ENCODE measurements around the gene NMRAL1.

Gene NMRAL1

DNA sequence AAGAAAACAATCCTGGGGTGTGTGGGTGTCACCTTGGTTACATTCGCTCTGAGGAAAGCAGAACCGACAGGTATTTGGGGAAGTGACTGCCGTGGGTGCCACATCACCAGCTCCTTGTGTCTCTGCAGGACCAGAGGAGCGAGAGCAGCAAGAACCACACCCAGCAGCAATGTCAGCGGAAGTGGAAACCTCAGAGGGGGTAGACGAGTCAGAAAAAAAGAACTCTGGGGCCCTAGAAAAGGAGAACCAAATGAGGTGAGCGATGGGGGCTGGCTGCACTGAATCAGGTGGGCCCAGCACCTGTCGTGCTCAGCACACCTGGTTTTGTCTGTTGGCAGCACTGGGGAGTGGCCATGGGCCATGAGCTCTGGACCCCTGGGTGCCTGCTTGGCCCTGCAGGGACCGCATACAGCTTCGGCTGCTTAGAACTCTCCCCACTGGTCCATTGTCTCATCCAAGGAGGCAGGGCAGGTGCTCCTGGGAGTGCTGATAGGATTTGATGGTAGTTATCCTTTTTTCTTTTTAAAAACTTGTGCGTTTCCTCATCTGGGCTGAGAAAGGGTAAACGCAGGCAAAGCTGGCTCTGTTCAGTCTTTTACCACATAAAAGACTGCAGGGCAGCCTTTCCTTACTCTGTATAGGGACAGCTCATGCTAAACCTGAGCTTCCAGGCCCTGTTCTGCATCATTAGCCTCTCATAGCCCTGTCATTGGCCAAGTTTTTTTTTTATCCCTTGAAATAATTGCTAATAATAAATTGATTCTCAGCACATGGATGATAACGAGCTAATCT is 31.1 kb upstream of the NMRAL1 start:
- DNase-seq (ENCODE audit: low read depth in 2 of 2), result peak; percentile 37 to 38

DNA sequence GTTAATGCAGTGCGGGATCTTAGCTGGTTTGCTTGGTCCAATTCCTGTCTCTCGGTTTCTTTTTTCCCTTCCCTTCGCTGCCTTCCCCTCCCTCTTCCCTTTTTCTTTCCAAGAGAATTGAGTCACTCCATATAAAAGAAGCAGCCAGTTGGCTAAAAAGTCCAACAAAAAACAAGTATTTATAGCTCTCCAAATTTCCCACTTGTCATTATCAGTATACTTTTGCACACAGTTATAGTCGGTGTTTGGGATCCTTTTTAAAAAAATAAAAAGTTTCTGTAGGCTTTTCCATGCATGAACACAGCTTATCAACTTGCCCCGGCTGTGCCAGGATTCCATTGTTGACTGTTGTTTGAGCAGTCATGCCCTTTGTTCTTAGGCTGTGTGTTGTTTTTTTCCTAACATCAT is 26.6 kb upstream of the NMRAL1 start:
- DNase-seq (ENCODE audit: low read depth in 2 of 2), result no peak

DNA sequence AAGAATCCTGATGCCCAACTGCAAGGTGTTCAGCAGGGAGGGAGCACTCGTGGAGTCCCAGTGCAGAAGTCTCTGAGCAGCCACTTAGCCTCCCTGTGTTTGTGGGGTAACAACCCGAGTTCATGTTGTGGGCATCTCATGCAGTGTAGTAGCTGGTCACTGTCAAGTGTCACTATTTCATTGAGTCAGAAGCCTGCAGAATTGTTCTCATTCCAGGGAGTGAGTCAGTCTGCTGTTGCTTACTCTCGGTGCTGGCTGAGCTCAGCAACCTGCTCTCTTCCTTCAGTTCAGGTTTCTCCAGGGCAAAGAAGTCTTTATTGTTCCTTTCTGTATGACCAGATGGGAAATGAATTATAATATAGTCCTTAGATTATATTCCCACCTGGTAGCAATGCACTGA is 25.8 kb upstream of the NMRAL1 start:
- DNase-seq (ENCODE audit: low read depth in 2 of 2), result no peak

DNA sequence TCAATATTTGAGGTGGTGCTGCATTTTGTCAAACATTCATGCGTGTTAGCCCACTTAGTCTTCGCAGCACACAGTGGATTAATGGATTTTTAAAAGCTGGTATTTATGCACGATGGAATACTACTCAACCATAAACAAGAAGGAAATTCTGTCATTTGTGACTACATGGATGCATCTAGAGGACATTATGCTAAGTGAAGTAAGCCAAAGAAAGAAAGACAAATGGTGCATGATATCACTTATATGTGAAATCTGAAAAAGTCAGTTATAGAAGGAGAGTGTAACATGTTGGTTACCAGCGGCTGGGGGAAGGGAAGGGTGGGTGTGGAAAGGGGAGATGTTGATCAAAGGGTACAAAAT is 24.8 kb upstream of the NMRAL1 start:
- DNase-seq (ENCODE audit: low read depth in 2 of 2), result no peak

DNA sequence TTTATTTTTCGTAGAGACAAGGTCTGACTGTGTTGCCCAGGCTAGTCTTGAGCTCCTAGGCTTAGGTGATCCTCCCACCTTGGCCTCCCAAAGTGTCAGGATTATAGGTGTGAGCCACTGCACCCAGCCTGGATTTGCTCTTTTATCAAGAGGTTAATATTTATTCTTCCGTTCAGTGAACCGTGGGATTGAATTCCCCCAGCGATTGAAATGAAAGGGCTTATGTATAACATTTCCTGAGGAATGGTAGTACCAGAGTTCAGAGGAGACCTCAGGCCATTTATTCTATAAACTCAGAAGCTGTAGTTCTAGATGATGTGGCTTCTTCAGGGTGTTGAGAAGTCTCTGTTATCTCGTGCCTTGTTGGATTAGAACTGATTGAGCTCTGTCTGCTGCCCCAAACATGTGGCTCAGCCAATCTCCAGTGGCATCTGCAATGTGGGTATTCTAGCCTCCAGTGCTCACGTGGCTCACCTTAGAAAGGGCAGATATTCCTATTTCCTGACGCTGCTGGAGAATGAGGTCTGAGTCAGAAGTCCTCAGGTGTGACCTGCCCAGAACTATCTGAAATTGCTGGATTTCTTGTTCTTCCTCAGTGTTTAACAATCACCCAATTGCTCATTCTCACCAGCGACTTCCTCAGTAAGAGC is 24.2 kb upstream of the NMRAL1 start:
- DNase-seq (ENCODE audit: low read depth in 2 of 2), result no peak

DNA sequence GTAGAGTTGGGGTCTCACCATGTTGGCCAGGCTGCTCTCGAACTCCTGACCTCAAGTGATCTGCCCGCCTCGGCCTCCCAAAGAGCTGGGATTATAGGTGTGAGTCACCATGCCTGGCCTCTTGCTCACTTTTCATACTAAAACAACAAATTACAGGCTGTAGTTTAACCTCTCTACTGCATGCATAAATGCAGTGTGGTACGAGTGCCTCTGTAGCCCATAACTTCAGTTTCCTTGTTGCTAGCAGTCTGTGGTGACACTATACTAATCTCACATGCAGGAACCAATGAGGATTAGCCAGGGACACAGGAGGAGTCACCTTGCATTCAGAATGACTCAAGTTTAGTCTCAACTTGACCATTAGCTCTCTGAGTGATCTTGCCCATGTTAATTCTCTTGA is 21.9 kb upstream of the NMRAL1 start:
- no peak for DNase-seq (ENCODE audit: low read depth in 2 of 2)

DNA sequence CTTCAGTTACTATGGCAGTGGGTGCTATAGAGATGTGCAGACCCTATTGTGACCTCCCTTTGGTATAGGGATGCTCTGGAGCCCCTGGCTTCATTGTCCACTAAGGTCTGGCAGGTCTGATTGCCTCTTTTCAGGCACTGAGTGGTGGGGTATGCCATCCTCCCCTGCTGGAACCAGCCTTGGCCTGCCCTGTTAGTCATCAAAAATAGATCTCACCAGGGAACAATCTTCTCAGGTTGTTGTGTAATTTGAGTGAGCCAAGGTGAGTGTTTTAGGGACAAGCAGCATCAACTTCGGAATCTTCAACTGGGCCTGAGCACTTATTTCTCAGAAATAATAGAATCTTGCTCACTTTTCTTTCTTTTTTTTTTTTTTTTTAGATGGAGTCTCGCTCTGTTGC is 21.3 kb upstream of the NMRAL1 start:
- DNase-seq (ENCODE audit: low read depth in 2 of 2), result no peak

DNA sequence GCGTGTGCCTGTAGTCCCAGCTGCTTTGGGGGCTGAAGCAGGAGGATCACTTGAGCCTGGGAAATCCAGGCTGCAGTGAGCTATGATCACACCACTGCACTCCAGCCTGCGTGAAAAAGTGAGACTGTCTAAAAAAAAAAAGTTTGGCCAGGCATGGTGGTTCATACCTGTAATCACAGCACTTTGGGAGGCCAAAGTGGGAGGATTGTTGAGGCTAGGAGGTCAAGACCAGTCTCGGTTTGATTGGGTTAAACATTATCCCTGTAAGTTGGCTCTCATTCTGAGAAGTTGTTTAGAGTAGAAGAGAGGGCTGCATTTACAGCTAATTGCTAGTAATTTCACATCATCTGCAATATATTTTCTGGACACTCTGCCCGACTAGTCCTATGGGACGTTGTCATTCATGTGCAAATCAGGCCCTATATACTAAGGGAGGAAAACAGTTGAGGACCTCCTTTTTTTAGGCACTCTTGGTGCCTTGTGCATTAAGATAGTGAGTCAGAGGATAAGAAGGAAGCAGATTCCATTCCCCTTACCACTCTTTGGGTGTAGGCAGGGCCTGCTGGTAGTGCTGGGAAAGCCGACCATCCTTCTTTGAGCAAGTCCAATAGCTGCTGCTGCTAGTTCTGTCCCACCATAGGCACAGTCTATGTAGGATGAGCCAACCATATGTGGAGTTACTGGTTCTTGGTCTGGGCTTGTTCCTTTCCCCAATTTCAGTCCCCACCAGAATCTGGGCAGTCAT is 20.5 kb upstream of the NMRAL1 start:
- DNase-seq (ENCODE audit: low read depth in 2 of 2), result no peak

DNA sequence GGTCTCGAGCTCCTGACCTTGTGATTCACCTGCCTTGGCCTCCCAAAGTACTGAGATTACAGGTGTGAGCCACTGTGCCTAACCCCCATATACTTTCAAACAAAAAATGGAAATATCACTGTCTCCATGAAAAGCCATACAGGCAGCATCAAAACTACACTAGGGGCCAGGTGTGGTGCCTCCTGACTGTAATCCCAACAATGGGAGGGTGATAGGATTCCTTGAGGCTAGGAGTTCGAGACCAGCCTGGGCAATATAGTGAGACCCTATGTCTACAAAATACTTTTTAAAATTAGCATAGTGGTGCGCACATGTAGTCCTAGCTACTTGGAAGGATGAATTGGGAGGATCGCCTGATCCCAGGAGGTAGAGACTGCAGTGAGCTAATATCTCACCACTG is 17.5 kb upstream of the NMRAL1 start:
- no peak for DNase-seq (ENCODE audit: low read depth in 2 of 2)

DNA sequence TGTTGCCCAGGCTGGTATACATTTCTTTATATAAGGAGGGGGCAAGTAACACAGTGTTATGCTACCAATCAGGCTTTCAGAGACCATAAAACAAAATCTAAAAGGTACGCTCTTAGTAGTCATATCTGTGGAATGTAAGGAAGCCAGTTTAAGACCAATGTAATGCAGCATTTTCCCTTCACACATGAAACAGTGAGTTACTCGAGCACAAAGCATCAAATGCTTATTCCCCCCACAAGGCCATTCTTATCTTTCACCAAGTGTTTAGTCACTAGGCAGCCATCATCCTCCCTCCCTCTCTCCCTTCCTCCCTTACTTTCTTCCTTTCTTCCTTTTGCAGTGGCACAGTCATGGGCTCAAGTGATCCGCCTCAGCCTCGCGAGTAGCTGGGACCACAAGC is 14.6 kb upstream of the NMRAL1 start:
- DNase-seq (ENCODE audit: low read depth in 2 of 2), result no peak

DNA sequence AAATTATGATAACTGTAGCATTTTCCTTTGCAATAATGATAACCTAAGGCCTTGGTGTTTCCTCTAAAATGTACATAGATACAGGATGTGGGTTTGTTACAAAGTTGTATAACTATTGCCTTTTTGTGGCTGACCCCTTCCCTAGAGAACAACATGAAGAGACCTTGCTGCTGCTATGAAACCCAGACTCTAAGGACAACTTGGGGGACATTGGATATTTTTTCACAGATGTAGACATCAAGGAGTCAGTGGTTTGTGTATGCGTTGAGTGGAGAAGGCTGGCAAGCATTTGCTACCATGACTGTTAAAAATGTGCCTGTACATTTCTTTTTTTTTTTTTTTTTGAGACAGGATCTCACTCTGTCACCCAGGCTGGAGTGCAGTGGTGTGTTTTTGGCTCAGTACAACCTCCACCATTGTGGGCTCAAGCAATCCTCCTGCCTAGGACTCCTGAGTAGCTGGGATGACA is 14.1 kb upstream of the NMRAL1 start:
- no peak for DNase-seq (ENCODE audit: low read depth in 2 of 2)

DNA sequence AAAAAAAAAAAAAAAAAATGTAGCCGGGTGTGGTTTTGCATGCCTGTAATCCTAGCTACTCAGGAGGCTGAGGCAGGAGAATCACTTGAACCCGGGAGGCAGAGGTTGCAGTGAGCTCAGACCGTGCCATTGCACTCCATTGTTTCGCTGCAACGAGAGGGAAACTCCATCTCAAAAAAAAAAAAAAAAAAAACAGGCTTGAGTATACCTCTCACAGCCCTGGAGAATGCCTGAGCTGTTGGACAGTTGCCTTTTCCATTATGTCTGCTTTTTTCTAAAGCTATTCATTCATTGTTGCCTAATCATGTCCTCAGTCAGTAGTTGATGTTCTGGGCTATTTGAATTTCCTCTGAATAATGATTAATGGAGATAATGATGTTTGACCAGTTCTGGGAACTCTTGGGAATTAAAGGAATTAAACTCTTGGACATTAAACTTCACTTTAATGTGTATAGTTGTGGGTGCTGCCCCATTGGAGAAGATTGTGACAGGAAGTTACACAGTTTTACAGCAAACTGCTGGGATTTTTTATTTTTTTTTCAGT is 13.6 kb upstream of the NMRAL1 start:
- DNase-seq (ENCODE audit: low read depth in 2 of 2), result no peak

DNA sequence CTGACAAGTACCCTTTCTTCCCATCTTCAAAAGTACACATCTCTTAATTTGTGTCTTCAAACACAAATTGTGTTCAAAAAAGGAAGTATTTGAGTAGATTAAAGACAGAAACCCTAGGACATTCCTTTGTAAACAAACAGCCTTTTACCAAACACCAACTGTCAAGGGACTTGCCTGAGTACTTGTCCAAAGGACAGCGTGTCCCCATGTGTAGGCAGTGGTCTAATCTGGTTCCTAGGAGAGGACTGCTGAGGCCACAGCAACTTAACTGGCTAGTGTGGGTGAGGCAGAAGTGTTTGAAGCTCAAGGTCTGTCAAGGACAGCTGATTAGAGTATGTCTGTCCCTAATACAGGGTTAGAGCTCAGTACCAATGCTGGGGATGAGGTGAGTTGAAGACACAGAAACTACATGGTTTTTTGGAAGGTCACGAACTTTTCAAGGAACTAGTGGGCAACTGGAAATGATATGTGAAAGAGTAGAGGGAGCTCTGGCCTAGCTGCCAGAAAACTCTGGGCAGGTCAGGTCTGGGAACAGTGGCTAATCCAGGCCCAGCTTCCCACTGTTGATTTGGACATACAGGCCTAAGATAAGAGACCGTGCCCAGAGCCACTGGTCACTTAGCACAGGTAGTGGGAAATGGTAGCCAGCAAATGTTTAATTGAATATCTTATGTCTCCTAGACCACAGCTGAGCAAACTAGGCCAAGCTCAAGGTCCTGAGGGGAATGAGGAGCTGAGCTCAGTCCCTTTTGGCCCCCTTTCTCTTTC is 11.9 kb upstream of the NMRAL1 start:
- no peak for DNase-seq (ENCODE audit: low read depth in 2 of 2)

DNA sequence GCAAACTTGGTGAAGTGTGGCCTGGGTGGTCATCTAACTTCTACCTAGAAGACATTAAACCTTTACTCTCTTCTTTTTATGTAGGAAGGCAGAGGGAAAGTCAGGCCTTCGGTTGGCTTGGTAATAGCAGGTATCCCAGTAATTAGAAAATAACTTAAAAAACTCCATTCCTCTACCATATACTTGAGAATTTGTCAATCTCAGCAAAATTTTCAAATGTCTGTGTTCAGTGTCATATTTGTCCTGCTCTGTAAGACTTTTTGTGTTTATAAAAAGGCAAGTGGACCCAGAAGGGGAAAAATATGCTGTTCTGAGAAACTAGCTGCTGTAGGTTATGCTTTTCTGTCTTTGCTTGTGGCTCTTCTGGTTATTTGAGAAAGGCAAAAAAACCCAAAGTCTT is 7.5 kb upstream of the NMRAL1 start:
- no peak for DNase-seq (ENCODE audit: low read depth in 2 of 2)

DNA sequence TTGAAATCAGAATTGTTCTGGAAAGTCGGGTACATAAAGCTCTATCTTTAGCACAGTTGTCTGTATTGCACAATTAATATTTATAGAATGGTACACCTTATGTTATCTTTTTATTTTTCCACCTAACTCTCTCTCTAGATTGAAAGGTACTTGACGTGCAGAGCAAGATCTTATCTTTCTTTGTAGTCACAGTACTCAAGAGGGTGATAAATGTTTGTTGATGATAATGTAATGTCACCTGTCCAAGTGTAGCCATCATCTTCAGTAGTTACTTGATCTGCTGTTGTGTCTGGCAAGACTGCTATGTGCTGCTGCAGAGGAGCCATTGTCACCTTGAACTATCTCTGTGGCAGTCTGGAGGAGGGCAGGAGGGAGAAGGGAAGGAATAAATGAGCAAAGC is 7.1 kb upstream of the NMRAL1 start:
- DNase-seq (ENCODE audit: low read depth in 2 of 2), result no peak

DNA sequence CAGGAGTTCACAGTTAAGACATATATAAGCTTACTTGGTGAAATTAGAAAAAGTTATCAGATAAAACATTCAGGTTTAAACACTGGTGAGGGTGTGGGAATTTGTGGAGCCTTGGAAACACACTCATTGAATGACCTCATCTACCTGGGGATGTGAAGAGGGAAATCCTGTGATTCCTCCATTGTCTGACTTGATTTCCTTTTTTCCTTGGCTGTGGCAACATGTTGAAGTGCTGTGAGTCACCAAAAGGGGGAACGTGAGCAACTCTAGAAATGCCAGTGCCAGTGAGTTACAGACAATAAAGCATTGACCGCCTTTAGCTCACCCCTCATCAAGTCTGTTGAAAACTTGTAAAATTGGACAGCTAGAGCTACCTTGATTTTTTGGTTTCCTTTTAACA is 3.5 kb upstream of the NMRAL1 start:
- no peak for DNase-seq (ENCODE audit: low read depth in 2 of 2)

DNA sequence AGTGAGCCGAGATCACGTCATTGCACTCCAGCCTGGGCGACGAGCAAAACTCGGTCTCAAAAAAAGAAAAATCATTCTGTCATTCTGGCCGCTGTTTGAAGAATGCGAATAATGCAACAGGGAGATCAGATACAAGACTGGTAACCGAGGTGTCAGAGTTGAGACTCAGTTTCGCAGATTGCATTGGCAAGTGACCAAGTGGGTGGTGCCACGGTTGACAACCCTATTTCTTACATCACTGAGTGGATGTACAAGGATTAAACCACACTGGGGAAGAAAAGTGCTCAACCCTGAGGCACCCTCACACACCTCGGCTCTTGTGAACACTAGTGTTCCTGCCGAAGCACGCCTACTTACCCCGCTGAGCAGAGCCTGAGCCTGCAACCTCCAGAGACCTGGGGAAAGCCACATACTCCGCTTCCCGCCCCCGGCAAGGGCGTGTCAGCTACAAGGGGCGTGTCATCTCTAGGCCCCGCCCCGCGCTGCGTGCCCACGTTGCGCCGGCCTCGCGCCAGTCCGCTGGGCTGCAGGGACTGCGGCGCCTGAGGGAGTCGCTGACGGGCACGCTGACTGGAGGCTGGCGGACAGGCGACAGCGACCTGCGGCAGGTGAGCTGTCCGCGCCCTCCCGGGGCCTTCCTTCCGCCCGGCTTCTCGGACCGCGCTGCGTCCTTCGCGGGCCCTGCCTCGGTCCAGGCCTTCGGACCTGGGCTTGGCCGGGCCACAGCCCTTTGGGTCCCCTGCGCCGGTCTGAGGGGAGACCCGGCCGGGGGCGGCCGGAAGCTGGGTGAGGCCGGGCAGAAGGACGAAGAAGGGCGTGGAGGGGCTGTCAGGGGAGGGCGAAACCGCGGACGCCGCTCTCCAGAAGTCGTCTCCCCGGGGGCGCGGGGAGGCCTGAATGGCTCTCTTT is 1.7 kb upstream of the NMRAL1 start, which contains the start of gene HMOX2:
TSS of gene HMOX2 (plus strand) at position 519 of the 909 bp plus-strand sequence. CDS start 29,127 bp downstream, outside the sequence.
- DNase-seq (ENCODE audit: low read depth in 2 of 2), result peak; percentile 87 to 93

DNA sequence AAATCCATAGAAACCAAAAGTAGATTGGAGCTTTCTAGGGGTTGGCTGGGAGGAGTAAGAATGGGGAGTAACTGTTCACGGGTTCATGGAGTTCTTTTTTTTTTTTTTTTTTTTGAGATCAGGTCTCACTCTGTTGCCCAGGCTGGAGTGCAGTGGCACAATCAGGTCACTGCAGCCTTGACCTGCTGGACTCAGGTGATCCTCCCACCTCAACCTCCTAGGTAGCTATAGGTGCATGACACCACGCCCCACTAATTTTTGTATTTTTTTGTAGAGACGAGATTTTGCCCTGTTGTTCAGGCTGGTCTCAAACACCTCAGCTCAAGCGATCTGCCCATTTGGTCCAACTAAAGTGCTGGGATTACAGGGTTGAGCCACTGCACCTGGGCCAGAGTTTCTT is 1.5 kb downstream of the NMRAL1 start:
- DNase-seq (ENCODE audit: low read depth in 2 of 2), result no peak

DNA sequence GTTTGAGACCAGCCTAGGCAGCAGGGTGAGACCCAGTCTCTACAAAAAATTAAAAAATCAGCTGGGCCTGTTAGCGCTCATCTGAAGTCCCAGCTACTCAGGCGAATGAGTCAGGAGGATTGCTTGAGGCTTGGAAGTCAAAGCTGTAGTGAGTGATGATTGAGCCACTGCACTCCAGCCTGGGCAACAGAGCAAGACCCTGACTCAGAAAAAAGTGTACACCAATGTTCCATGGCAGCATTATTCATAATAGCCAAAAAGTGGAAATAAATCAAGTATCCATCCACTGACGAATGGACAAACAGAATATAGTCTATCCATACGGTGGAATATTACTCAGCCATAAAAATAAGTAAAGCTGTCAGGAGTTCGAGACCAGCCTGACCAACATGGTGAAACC is 2.6 kb downstream of the NMRAL1 start:
- no peak for DNase-seq (ENCODE audit: low read depth in 2 of 2)

DNA sequence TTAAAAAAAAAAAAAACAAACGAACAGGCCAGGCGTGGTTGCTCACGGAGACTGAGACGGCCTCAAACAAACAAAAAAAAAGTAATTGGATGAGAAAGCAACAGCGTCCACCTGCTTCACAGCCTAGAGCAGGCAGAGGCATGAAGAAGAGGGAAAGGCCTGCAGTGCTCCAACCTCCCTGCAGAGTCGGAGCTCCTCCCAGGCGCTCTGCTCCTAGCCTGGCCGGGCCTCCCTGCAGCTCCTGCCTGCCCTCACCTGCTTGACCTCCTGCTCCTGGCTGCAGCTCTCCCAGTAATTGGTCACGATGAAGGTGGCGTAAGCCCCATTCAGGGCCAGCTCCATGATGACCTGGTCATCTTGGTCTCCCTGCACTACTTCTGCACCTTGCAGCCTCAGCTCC is 5.5 kb downstream of the NMRAL1 start:
- no peak for DNase-seq (ENCODE audit: low read depth in 2 of 2)

DNA sequence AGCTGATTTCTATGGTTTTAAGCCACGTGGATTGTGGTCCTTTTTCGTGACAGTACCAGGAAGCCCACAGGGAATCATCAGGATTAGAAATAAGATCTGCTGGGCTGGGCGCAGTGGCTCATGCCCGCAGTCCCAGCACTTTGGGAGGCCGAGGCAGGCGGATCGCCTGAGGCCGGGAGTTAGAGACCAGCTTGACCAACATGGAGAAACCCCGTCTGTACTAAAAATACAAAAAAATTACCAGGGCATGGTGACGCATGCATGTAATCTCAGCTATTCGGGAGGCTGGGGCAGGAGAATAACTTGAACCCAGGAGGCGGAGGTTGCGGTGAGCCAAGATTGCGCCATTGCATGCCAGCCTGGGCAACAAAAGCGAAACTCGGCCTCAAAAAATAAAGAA is 6.5 kb downstream of the NMRAL1 start:
- no peak for DNase-seq (ENCODE audit: low read depth in 2 of 2)

All from stimulated activated CD4-positive, alpha-beta T cell treated with anti-CD3 and anti-CD28 coated beads, Interleukin-4, amount 100 ng/mL, for 48 hours (primary cell).